ENCODE results near the gene TMIE. TPM values are rescaled to one million over a fixed set of nuclear protein-coding genes. Genes with fewer than 3 reads are reported as not detected.

Gene TMIE
- total and polyA plus RNA-seq, 2 of the 8 experiments (the other 6 are each of a cell fraction or from before 2014, with no cell fraction given), result 0.45 to 0.67 TPM

DNA sequence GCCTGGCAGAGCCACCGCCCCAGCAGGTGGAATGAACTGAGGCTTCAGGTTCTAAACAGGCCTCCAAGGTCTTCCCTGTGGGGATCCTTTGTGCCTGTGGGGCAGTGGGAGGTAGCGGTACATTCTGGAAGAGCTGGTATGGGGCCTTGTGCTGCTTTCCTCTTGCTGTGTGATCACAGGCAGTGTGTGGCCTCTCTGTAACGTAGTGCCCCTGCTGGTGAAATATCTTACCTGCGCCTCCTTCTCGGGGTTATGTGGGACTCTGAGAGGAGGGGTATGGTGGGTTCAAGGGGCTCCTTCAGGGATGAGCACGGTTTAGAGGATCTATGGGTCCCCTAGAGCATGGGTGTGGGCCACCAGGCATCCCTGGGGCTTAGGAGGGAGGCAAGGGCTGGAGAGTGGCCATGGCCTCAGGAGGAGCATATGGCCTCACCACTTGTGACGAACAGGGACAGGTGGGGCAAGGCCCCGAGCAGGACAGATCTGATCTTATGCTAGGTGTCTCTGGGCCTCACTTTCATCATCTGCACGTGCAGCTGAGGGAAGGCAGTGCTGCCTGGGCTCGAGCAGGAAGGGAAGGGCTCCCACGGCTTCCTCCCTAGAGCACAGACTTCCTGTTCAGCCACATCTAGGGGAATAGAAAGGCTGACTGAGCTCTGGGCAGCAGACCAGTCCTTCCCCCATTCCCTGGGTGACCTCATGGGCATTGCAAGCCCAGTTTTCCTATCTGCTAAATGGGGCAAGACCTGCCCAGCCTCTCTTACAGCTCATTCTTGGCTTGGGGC is 5.8 kb upstream of the TMIE start:
- no peak overlapping the region for H3K4me2 ChIP-seq (ENCODE audit: insufficient read depth in 1 of 2, low read depth in 2 of 2, low read length in 2 of 2)
- peak; percentile 73 for FAIRE-seq
- peak overlapping the region; percentile 10 for H3K4ac ChIP-seq (replicated peaks; ENCODE audit: insufficient read length, low read depth, low read length)
- H3K14ac ChIP-seq (ENCODE audit: insufficient read length), result no peak overlapping the region
- H4K20me1 ChIP-seq (replicated peaks in 1 of 2; ENCODE audit: control insufficient read depth in 1 of 2, insufficient read depth in 2 of 2, low read length in 2 of 2), result peaks cover 0 to 8% of the 10 kb centered on the region in 2 experiments
- no peaks in the 10 kb centered on the region for H3K9me3 ChIP-seq (ENCODE audit: insufficient read depth in 2 of 2, low read depth in 1 of 2, low read length in 1 of 2)
- H2BK120ac ChIP-seq (replicated peaks; ENCODE audit: low read depth, low read length), result no peak overlapping the region
- H2BK12ac ChIP-seq (ENCODE audit: low read depth, low read length), result peak overlapping the region; percentile 88; the same call in 1 of the 2 replicates
- no peak overlapping the region for H3K27ac ChIP-seq (ENCODE audit: low read depth, low read length)
- peak overlapping the region; percentile 9; the same call in 1 of the 2 replicates for H3K18ac ChIP-seq (ENCODE audit: extremely low read depth, low read length)
- H3K4me1 ChIP-seq (replicated peaks in 1 of 4; ENCODE audit: control insufficient read depth in 3 of 4, insufficient read depth in 4 of 4, low read length in 3 of 4), result peaks cover 0 to 24% (median 19%) of the 10 kb centered on the region in 4 experiments; a peak in 6 of 7 replicates
- H2AK5ac ChIP-seq (ENCODE audit: low read depth, low read length), result peak overlapping the region; percentile 70; the same call in 1 of the 2 replicates
- peaks cover 6% of the 10 kb centered on the region; the same call in 1 of the 2 replicates for H3K23me2 ChIP-seq (ENCODE audit: low read depth, low read length)
- CTCF ChIA-PET (ENCODE audit: partially characterized antibody), result interaction anchor here (0.6 to 7.2 kb wide), 20 partner anchors 12 to 314 kb away, joined by 3 to 64 read pairs (median 4); partner anchors contain the start of gene PRSS50
- POLR2A ChIA-PET (ENCODE audit: partially characterized antibody), result interaction anchor here (0.5 to 1.0 kb wide), 4 partner anchors 29 to 183 kb away, joined by 3 read pairs; no protein-coding TSS in a partner anchor
- peak overlapping the region; percentile 90 for H2BK20ac ChIP-seq (ENCODE audit: low read length)
- peaks cover 2 to 35% (median 21%) of the 10 kb centered on the region in 4 experiments for H3K27me3 ChIP-seq (replicated peaks in 1 of 4; ENCODE audit: control insufficient read depth in 3 of 4, extremely low read depth in 1 of 4, insufficient read depth in 3 of 4, low read length in 3 of 4)
- peak overlapping the region; percentile 22 for H4K91ac ChIP-seq (replicated peaks; ENCODE audit: insufficient read length, low read length)
- H2AFZ ChIP-seq (ENCODE audit: low read length), result no peak overlapping the region
- DNase-seq (ENCODE audit: low read depth in 1 of 2, low spot score in 2 of 2), result peak in 1 of 2 experiments; percentile 78
- H4K5ac ChIP-seq (ENCODE audit: insufficient read length, low read depth, low read length), result no peak overlapping the region
- H3K79me2 ChIP-seq (ENCODE audit: control insufficient read depth in 1 of 2, insufficient read depth in 2 of 2, low read length in 2 of 2), result no peaks in the 10 kb centered on the region
- H3K4me3 ChIP-seq (ENCODE audit: extremely low read depth in 1 of 4, insufficient read depth in 2 of 4, low read depth in 3 of 4, low read length in 4 of 4), result no peak overlapping the region
- no peak overlapping the region for H4K8ac ChIP-seq (ENCODE audit: extremely low read depth, insufficient read depth, low read length)
- H3K79me1 ChIP-seq (ENCODE audit: low read depth, low read length), result no peaks in the 10 kb centered on the region
- no peaks in the 10 kb centered on the region for H3K36me3 ChIP-seq (ENCODE audit: control insufficient read depth in 2 of 4, insufficient read depth in 4 of 4, low read length in 3 of 4)
- no peak overlapping the region for H3K23ac ChIP-seq (ENCODE audit: insufficient read length)
- H2BK5ac ChIP-seq (ENCODE audit: low read depth, low read length), result peak overlapping the region; percentile 56
- H3K9ac ChIP-seq (replicated peaks in 1 of 4; ENCODE audit: extremely low read depth in 1 of 4, low read depth in 3 of 4, low read length in 3 of 4), result no peak overlapping the region
- peak overlapping the region; percentile 99; the same call in 1 of the 2 replicates for H2BK15ac ChIP-seq (ENCODE audit: low read length)
- H3K56ac ChIP-seq (replicated peaks; ENCODE audit: insufficient read length, low read depth, low read length), result no peak overlapping the region
- 61% methylated on average over 11 of the region's 11 CpGs; no CpG with 5 or more reads in 1 of the 2 experiments for WGBS, 2 experiments (ENCODE audit: extremely low coverage in 1 of 2, insufficient coverage in 1 of 2, insufficient read length in 1 of 2, insufficient replicate concordance in 2 of 2, low coverage in 1 of 2, low lambda C conversion rate in 2 of 2, missing lambda C conversion rate in 1 of 2)
- no peak for TF ChIP-seq POU5F1 (IDR thresholded peaks at IDR 0.05; ENCODE audit: low read depth, low read length)
